ENCODE measurements around the gene ZFAND3.

ZFAND3 gene

GRCh38 chr6:38131527-38131965 is 312.0 kb downstream of the ZFAND3 start:
- DNase-seq (ENCODE audit: low read depth, low spot score), result no peak

GRCh38 chr6:38133932-38134703 is 314.6 kb downstream of the ZFAND3 start:
- DNase-seq (ENCODE audit: low read depth, low spot score), result no peak

- DNase-seq (ENCODE audit: low read depth, low spot score), result no peak
Observed at GRCh38 chr6:38134704-38135088, 315.2 kb downstream of the ZFAND3 start.

- no peak for DNase-seq (ENCODE audit: low read depth, low spot score)
Observed at GRCh38 chr6:38136547-38136946, 317.0 kb downstream of the ZFAND3 start.

- DNase-seq (ENCODE audit: low read depth, low spot score), result peak; percentile 17
Observed at GRCh38 chr6:38137608-38138265, 318.2 kb downstream of the ZFAND3 start.

GRCh38 chr6:38138374-38138773 is 318.8 kb downstream of the ZFAND3 start:
- DNase-seq (ENCODE audit: low read depth, low spot score), result peak; percentile 69

- DNase-seq (ENCODE audit: low read depth, low spot score), result no peak
Observed at GRCh38 chr6:38141085-38141484, 321.6 kb downstream of the ZFAND3 start.

- no peak for DNase-seq (ENCODE audit: low read depth, low spot score)
Observed at GRCh38 chr6:38141716-38142115, 322.2 kb downstream of the ZFAND3 start.

GRCh38 chr6:38142178-38142902 is 322.8 kb downstream of the ZFAND3 start:
- no peak for DNase-seq (ENCODE audit: low read depth, low spot score)

- DNase-seq (ENCODE audit: low read depth, low spot score), result no peak
Observed at GRCh38 chr6:38143191-38144150, 323.9 kb downstream of the ZFAND3 start.

GRCh38 chr6:38144365-38144945 is 324.9 kb downstream of the ZFAND3 start:
- DNase-seq (ENCODE audit: low read depth, low spot score), result no peak

- DNase-seq (ENCODE audit: low read depth, low spot score), result no peak
Observed at GRCh38 chr6:38146021-38146733, 326.6 kb downstream of the ZFAND3 start.

- no peak for DNase-seq (ENCODE audit: low read depth, low spot score)
Observed at GRCh38 chr6:38146734-38147027, 327.2 kb downstream of the ZFAND3 start.

GRCh38 chr6:38148606-38149005 is 329.1 kb downstream of the ZFAND3 start:
- no peak for DNase-seq (ENCODE audit: low read depth, low spot score)

- no peak for DNase-seq (ENCODE audit: low read depth, low spot score)
Observed at GRCh38 chr6:38149531-38149930, 330.0 kb downstream of the ZFAND3 start.

- DNase-seq (ENCODE audit: low read depth, low spot score), result no peak
Observed at GRCh38 chr6:38150021-38150420, 330.5 kb downstream of the ZFAND3 start.

GRCh38 chr6:38150681-38151296 is 331.3 kb downstream of the ZFAND3 start:
- DNase-seq (ENCODE audit: low read depth, low spot score), result no peak

GRCh38 chr6:38151580-38152500 is 332.3 kb downstream of the ZFAND3 start:
- DNase-seq (ENCODE audit: low read depth, low spot score), result no peak

- DNase-seq (ENCODE audit: low read depth, low spot score), result no peak
Observed at GRCh38 chr6:38152620-38153019, 333.1 kb downstream of the ZFAND3 start.

All from iPS DF 19.7 (cell line).